Astrocyte (in vitro differentiated cells and primary cell): ENCODE data around the gene CFAP298. TPM values are rescaled to one million over a fixed set of nuclear protein-coding genes. Genes with fewer than 3 reads are reported as not detected.

Source experiments
- DNase-seq: peaks from one replicate; pipeline ENCODE4 v3.0.0-alpha.2; 2010; ENCODE audit warnings: low read depth
- FAIRE-seq: peaks from 2 replicates; lab custom pipeline; 2011; peaks lifted over from hg19 to GRCh38; lab: Jason Lieb, UNC
- H2AFZ ChIP-seq: 2 replicates; pipeline ENCODE4 v1.6.0; 2012; ENCODE audit warnings: low read depth, low read length, inconsistent platforms
- H3K27ac ChIP-seq: 2 replicates; pipeline ENCODE4 v1.5.1; 2011; ENCODE audit warnings: low read depth, low read length, inconsistent platforms
- H3K27me3 ChIP-seq: 2 replicates; pipeline ENCODE4 v1.6.0; 2011; ENCODE audit warnings: low read length, inconsistent platforms; ENCODE audit not compliant: insufficient read depth
- H3K36me3 ChIP-seq: 2 replicates; pipeline ENCODE4 v1.5.1; 2011; ENCODE audit warnings: low read length, inconsistent platforms; ENCODE audit not compliant: insufficient read depth
- H3K4me1 ChIP-seq: 2 replicates; pipeline ENCODE4 v1.5.1; 2011; ENCODE audit warnings: low read length, inconsistent platforms; ENCODE audit not compliant: insufficient read depth
- H3K4me2 ChIP-seq: 2 replicates; pipeline ENCODE4 v1.6.0; 2012; ENCODE audit warnings: low read length, inconsistent platforms
- H3K4me3 ChIP-seq: 2 replicates; pipeline ENCODE4 v1.5.1; 2011; ENCODE audit warnings: low read depth, mild to moderate bottlenecking, low read length, inconsistent platforms; ENCODE audit not compliant: insufficient read depth
- H3K79me2 ChIP-seq: 2 replicates; pipeline ENCODE4 v1.6.0; 2012; ENCODE audit warnings: mild to moderate bottlenecking, low read length, inconsistent platforms; ENCODE audit not compliant: insufficient read depth
- H3K9ac ChIP-seq: 2 replicates; pipeline ENCODE4 v1.6.0; 2012; ENCODE audit warnings: mild to moderate bottlenecking, low read length, inconsistent platforms
- H3K9me3 ChIP-seq: 2 replicates; pipeline ENCODE4 v1.5.1; 2012; ENCODE audit warnings: low read depth, mild to moderate bottlenecking, low read length, inconsistent platforms; ENCODE audit not compliant: insufficient read depth
- H4K20me1 ChIP-seq: 2 replicates; pipeline ENCODE4 v1.6.0; 2012; ENCODE audit warnings: low read length, inconsistent platforms; ENCODE audit not compliant: insufficient read depth
- H3K27ac Mint-ChIP-seq: one replicate; pipeline ENCODE4 v1.8.0; 2021; ENCODE audit warnings: mild to moderate bottlenecking, mixed read lengths; ENCODE audit not compliant: unreplicated experiment
- H3K27me3 Mint-ChIP-seq: one replicate; pipeline ENCODE4 v1.8.0; 2021; ENCODE audit warnings: low read depth, mixed read lengths; ENCODE audit not compliant: unreplicated experiment
- H3K36me3 Mint-ChIP-seq: one replicate; pipeline ENCODE4 v1.8.0; 2021; ENCODE audit warnings: low read depth, mixed read lengths; ENCODE audit not compliant: unreplicated experiment
- H3K4me1 Mint-ChIP-seq: one replicate; pipeline ENCODE4 v1.8.0; 2021; ENCODE audit warnings: low read depth, mixed read lengths; ENCODE audit not compliant: unreplicated experiment
- H3K4me3 Mint-ChIP-seq: one replicate; pipeline ENCODE4 v1.8.0; 2021; ENCODE audit warnings: mild to moderate bottlenecking, moderate library complexity, mixed read lengths; ENCODE audit not compliant: unreplicated experiment
- H3K9me3 Mint-ChIP-seq: one replicate; pipeline ENCODE4 v1.8.0; 2021; ENCODE audit warnings: mild to moderate bottlenecking, mixed read lengths; ENCODE audit not compliant: unreplicated experiment
- EZH2 ChIP-seq: IDR thresholded peaks from 2 replicates; pipeline ENCODE4 v1.6.1; 2012; ENCODE audit warnings: mild to moderate bottlenecking, low read length, inconsistent platforms; ENCODE audit not compliant: insufficient read depth
- total RNA-seq: library from RNA; stranded (reverse); gene quantifications from 2 replicates; pipeline ENCODE4 v1.2.1, GENCODE V29; 2021
- TF ChIP-seq, protein P1 (sequence below): IDR thresholded peaks from 2 replicates; pipeline ENCODE4 v1.5.1; 2011; ENCODE audit warnings: low read depth, mild to moderate bottlenecking, inconsistent platforms, low read length, moderate library complexity; ENCODE audit not compliant: insufficient read depth

Gene CFAP298
- total RNA-seq, 1 donor from 2014 or later = 28.7 TPM

DNA sequence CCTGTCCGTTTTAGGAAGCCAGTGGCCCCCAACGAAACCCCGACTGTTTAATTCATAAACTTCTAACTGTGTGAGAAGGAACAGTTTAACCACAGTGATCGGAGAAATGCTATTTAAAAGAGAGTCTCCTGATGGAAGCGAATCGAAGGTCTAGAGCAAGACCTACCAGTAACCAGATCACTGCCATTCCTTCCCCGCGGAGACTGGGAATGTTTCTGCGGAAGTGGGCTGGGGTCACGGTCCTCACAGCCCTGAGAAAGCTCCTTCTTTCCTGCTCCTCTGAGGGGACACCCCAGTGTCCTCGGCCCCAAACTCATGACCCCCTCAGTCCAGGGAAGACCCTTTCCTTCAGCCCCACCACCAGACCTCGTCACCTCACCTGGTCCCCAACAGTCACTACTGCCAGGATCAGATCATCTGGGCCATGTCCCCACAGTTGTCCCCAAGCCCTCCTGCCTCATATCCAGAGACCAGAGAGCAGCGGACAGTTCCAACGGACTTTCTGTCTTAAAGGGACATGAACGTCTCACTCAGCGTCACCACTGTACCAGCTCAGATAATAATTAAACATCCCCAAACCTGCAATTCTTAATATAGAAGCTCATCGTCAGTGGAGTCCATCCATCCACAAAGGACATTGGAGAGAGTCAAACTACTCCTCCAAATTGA, 27.0 kb downstream of the CFAP298 start, which contains the start of gene TCP10L:
Gene TCP10L, minus strand, starts transcription at position 482 of the 669 bp plus-strand sequence. CDS start 1,219 bp downstream, outside the sequence.
- Histone ChIP-seq H2AFZ (no peak within 1 kb of the TSS), H3K4me1 (no peaks in the 10 kb centered on the region), H3K9ac (no peak within 1 kb of the TSS), H3K4me2 (no peak within 1 kb of the TSS), H4K20me1 (no peaks in the 10 kb centered on the region), H3K27ac (no peak within 1 kb of the TSS), H3K9me3 (no peaks in the 10 kb centered on the region), H3K27me3 (no peaks in the 10 kb centered on the region), H3K4me3 (no peak within 1 kb of the TSS), H3K79me2 (no peaks in the 10 kb centered on the region), H3K36me3 (no peaks in the 10 kb centered on the region)
- no peaks in the 10 kb centered on the region for H3K36me3 Mint-ChIP-seq
- no peak for TF ChIP-seq EZH2
- TF ChIP-seq, protein P1, sequence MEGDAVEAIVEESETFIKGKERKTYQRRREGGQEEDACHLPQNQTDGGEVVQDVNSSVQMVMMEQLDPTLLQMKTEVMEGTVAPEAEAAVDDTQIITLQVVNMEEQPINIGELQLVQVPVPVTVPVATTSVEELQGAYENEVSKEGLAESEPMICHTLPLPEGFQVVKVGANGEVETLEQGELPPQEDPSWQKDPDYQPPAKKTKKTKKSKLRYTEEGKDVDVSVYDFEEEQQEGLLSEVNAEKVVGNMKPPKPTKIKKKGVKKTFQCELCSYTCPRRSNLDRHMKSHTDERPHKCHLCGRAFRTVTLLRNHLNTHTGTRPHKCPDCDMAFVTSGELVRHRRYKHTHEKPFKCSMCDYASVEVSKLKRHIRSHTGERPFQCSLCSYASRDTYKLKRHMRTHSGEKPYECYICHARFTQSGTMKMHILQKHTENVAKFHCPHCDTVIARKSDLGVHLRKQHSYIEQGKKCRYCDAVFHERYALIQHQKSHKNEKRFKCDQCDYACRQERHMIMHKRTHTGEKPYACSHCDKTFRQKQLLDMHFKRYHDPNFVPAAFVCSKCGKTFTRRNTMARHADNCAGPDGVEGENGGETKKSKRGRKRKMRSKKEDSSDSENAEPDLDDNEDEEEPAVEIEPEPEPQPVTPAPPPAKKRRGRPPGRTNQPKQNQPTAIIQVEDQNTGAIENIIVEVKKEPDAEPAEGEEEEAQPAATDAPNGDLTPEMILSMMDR = no peak
- no peak for DNase-seq
- H3K4me3 Mint-ChIP-seq = no peak within 1 kb of the TSS
- H3K27ac Mint-ChIP-seq = no peak within 1 kb of the TSS
- no peaks in the 10 kb centered on the region for H3K9me3 Mint-ChIP-seq
- H3K4me1 Mint-ChIP-seq = no peaks in the 10 kb centered on the region
- no peak for FAIRE-seq
- peaks cover 11% of the 10 kb centered on the region for H3K27me3 Mint-ChIP-seq

DNA sequence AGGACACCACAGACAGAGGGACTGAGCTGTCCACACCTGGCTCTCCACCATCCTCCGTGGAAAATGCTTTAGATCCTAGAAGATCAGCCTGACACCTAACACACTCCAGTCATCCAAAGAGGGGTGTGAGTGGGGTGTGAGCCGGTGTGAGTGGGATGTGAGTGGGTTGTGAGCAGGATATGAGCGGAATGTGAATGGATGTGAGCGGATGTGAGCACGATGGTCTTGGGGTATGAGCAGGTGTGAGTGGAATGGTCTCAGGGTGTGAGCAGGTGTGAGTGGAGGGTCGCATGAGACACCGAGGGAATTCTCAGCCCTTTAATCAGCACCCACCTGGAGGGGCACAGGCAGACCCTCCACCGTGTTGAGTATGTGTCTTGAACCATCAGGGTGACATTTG, 27.7 kb downstream of the CFAP298 start:
- FAIRE-seq (no peak), DNase-seq (no peak)
- Mint-ChIP-seq H3K27me3 (peaks cover 12% of the 10 kb centered on the region), H3K9me3 (no peaks in the 10 kb centered on the region), H3K4me1 (no peaks in the 10 kb centered on the region), H3K36me3 (no peaks in the 10 kb centered on the region), H3K27ac (no peak overlapping the region), H3K4me3 (no peak overlapping the region)
- Histone ChIP-seq H3K79me2 (no peaks in the 10 kb centered on the region), H4K20me1 (no peaks in the 10 kb centered on the region), H3K4me1 (no peaks in the 10 kb centered on the region), H3K9ac (no peak overlapping the region), H3K36me3 (no peaks in the 10 kb centered on the region), H3K4me3 (no peak overlapping the region), H3K4me2 (no peak overlapping the region), H3K27ac (no peak overlapping the region), H3K27me3 (peaks cover 4% of the 10 kb centered on the region), H3K9me3 (no peaks in the 10 kb centered on the region), H2AFZ (no peak overlapping the region)
- TF ChIP-seq, protein P1 = no peak
- TF ChIP-seq EZH2 = no peak

DNA sequence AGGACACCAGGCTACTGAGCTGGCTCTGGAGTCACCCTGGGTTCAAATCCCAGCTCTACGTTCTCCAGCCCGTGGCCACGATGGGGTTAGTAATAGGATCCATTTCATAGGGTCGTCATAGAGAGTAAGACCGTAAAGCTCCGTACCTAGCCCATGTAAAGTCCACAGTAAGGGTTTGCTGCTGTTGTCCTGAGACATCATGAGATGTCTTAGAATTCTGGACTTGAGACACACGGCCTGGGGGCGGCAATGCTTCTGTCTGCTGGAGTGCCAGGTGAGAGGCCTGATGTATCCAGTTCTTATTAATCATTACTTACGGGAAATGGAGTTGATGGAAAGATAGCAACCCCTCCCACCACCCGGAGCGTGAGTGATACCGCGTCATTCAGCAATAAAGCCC, 30.4 kb downstream of the CFAP298 start:
- H3K4me2 ChIP-seq = no peak overlapping the region
- no peak overlapping the region for H2AFZ ChIP-seq
- no peaks in the 10 kb centered on the region for H3K36me3 Mint-ChIP-seq
- FAIRE-seq = no peak
- H3K27ac ChIP-seq = no peak overlapping the region
- H3K4me3 ChIP-seq = no peak overlapping the region
- no peaks in the 10 kb centered on the region for H3K4me1 Mint-ChIP-seq
- H3K27me3 ChIP-seq = peaks cover 16% of the 10 kb centered on the region
- no peak overlapping the region for H3K27ac Mint-ChIP-seq
- no peak overlapping the region for H3K4me3 Mint-ChIP-seq
- H3K9me3 ChIP-seq = no peaks in the 10 kb centered on the region
- H3K79me2 ChIP-seq = no peaks in the 10 kb centered on the region
- TF ChIP-seq EZH2 = no peak
- TF ChIP-seq, protein P1 = no peak
- H3K4me1 ChIP-seq = no peaks in the 10 kb centered on the region
- H3K9ac ChIP-seq = no peak overlapping the region
- H3K36me3 ChIP-seq = no peaks in the 10 kb centered on the region
- no peaks in the 10 kb centered on the region for H3K9me3 Mint-ChIP-seq
- H4K20me1 ChIP-seq = no peaks in the 10 kb centered on the region
- peaks cover 30% of the 10 kb centered on the region for H3K27me3 Mint-ChIP-seq
- DNase-seq = no peak
